Embryonic facial prominence (tissue), 1 donor: ENCODE results near the gene FANCL.
"Not testable (repeated sequence)": the region's sequence is repeated elsewhere in the genome, so short reads cannot be mapped to it uniquely, and the experiment has no call there.

Source experiments
- DNase-seq: peaks from one replicate; pipeline ENCODE4 v3.0.0-alpha.2; 2016; ENCODE audit errors: extremely low spot score

Gene FANCL

GRCh38 chr2:58206785-58207184 is 34.3 kb downstream of the FANCL start:
- no peak for DNase-seq

- DNase-seq: no peak
These were observed 36.7 kb downstream of the FANCL start for GRCh38 chr2:58204195-58204959.

GRCh38 chr2:58203018-58203417 is 38.1 kb downstream of the FANCL start:
- DNase-seq: no peak

GRCh38 chr2:58202404-58202803 is 38.7 kb downstream of the FANCL start:
- DNase-seq: no peak

- DNase-seq: no peak
These were observed 43.2 kb downstream of the FANCL start for GRCh38 chr2:58197894-58198293.

GRCh38 chr2:58195662-58196061 is 45.5 kb downstream of the FANCL start:
- DNase-seq: no peak

GRCh38 chr2:58194458-58194857 is 46.7 kb downstream of the FANCL start:
- DNase-seq: no peak

GRCh38 chr2:58187022-58187421 is 54.1 kb downstream of the FANCL start:
- not testable (repeated sequence) for DNase-seq

- no peak for DNase-seq
These were observed 54.6 kb downstream of the FANCL start for GRCh38 chr2:58186501-58186900.

GRCh38 chr2:58182527-58182926 is 58.6 kb downstream of the FANCL start:
- no peak for DNase-seq

GRCh38 chr2:58180635-58181034 is 60.5 kb downstream of the FANCL start:
- no peak for DNase-seq

- not testable (repeated sequence) for DNase-seq
These were observed 61.0 kb downstream of the FANCL start for GRCh38 chr2:58180175-58180574.

GRCh38 chr2:58177187-58177586 is 63.9 kb downstream of the FANCL start:
- not testable (repeated sequence) for DNase-seq

- DNase-seq: not testable (repeated sequence)
These were observed 69.3 kb downstream of the FANCL start for GRCh38 chr2:58171831-58172230.

- DNase-seq: not testable (repeated sequence)
These were observed 70.7 kb downstream of the FANCL start for GRCh38 chr2:58170334-58170933.

GRCh38 chr2:58169845-58170244 is 71.3 kb downstream of the FANCL start:
- not testable (repeated sequence) for DNase-seq

- not testable (repeated sequence) for DNase-seq
These were observed 73.0 kb downstream of the FANCL start for GRCh38 chr2:58168130-58168529.

- no peak for DNase-seq
These were observed 77.2 kb downstream of the FANCL start for GRCh38 chr2:58163913-58164312.

- no peak for DNase-seq
These were observed 82.6 kb downstream of the FANCL start for GRCh38 chr2:58158481-58158880.

GRCh38 chr2:58157754-58158153 is 83.4 kb downstream of the FANCL start:
- DNase-seq: no peak

- DNase-seq: no peak
These were observed 84.3 kb downstream of the FANCL start for GRCh38 chr2:58156780-58157179.

GRCh38 chr2:58155160-58155778 is 85.9 kb downstream of the FANCL start:
- DNase-seq: no peak

GRCh38 chr2:58146707-58147106 is 94.4 kb downstream of the FANCL start:
- DNase-seq: no peak
